Mucosa of descending colon (tissue), 3 donors: ENCODE data around the gene OPN4. TPM values are rescaled to one million over a fixed set of nuclear protein-coding genes. Genes with fewer than 3 reads are reported as not detected.

Experiments
- ATAC-seq: fragments of 200-7000 bp; cut with Tn5 transposase; one replicate; pipeline ENCODE4 v1.9.1; 2020; ENCODE audit warnings: mild to moderate bottlenecking, moderate library complexity
- DNase-seq, 3 donors: peaks; one replicate each; pipeline ENCODE4 v3.0.0-alpha.2; 2020
- H3K36me3 ChIP-seq: fragments of 200-600 bp; one replicate; pipeline ENCODE4 v1.8.0; 2021; ENCODE audit warnings: low read depth, mild to moderate bottlenecking
- H3K4me1 ChIP-seq: fragments of 200-600 bp; one replicate; pipeline ENCODE4 v1.8.0; 2021; ENCODE audit warnings: low read depth, mild to moderate bottlenecking
- H3K4me3 ChIP-seq: fragments of 200-600 bp; one replicate; pipeline ENCODE4 v1.8.0; 2021; ENCODE audit warnings: mild to moderate bottlenecking
- H3K9me3 ChIP-seq: fragments of 200-600 bp; one replicate; pipeline ENCODE4 v1.8.0; 2021; ENCODE audit warnings: mild to moderate bottlenecking
- CTCF ChIP-seq: fragments of 200-600 bp; IDR thresholded peaks from one replicate; pipeline ENCODE4 v1.8.0; 2022; ENCODE audit warnings: antibody characterized with exemption, mild to moderate bottlenecking
- intact Hi-C, 2 donors: fragments of 100-400 bp; cut with DNase I in 1 of 2; cut with micrococcal nuclease in 1 of 2; formaldehyde crosslinking; loops; one replicate each; pipeline versions ENCODE4 v1.11.0 to v1.11.1; 2022; cut with DNase I, micrococcal nuclease
- long read RNA-seq, 2 donors: library from polyadenylated mRNA; unstranded; transcript quantifications; one replicate each; pipeline ENCODE4 v2.0.0, GENCODE V29; 2019 to 2021
- total RNA-seq, 3 donors: library from RNA; stranded (reverse); fragmentation: NEBNext Ultra II Directional in 2 of 3; extraction: Animal tissue kit (Norgen Biotek cat#: 25700) in 2 of 3; gene quantifications; one replicate each; pipeline versions ENCODE4 v1.2.1 to v1.2.4, GENCODE V29; 2021 to 2023
- donor health status: DM: no; HTN: no; CAD: no; lungs with moderate emphysema.
- donor health status: DM: no; HTN: no; CAD: no.
- donor health status: DM: no; HTN: yes; CAD: no.

OPN4 gene
- under 1 TPM in 1 of 3 donors, not detected in 2; 0.20 TPM for total RNA-seq
- long read RNA-seq, donor 1: 0 reads
- long read RNA-seq, donor 2: 0 reads

- no peaks in the 10 kb centered on the region for H3K36me3 ChIP-seq
Observed at GRCh38 chr10:86654411-86655172, at the start of gene OPN4. Gene OPN4 (plus strand): TSS chr10:86654547. CDS start chr10:86654784, 237 bp downstream.

GRCh38 chr10:86607674-86608073, 46.7 kb upstream of the OPN4 start:
- Histone ChIP-seq H3K4me3 (no peak overlapping the region), H3K36me3 (no peaks in the 10 kb centered on the region), H3K9me3 (no peaks in the 10 kb centered on the region), H3K4me1 (no peaks in the 10 kb centered on the region)
- DNase-seq (no peak), ATAC-seq (no peak)
- intact Hi-C loops: no loop called here
- TF ChIP-seq CTCF: no peak

More at GRCh38 chr10:86654411-86655172, at the start of gene OPN4:
- DNase-seq (peak in 1 of 3 donors; percentile 36), ATAC-seq (no peak)
- no peak within 1 kb of the TSS for H3K4me3 ChIP-seq
- no peaks in the 10 kb centered on the region for H3K9me3 ChIP-seq
- no peak for TF ChIP-seq CTCF
- H3K4me1 ChIP-seq: peaks cover 2% of the 10 kb centered on the region
- intact Hi-C loops: no loop called here

GRCh38 chr10:86609920-86610319, 44.4 kb upstream of the OPN4 start:
- Histone ChIP-seq H3K36me3 (no peaks in the 10 kb centered on the region), H3K9me3 (no peaks in the 10 kb centered on the region), H3K4me1 (no peaks in the 10 kb centered on the region), H3K4me3 (no peak overlapping the region)
- intact Hi-C loops: no loop called here
- no peak for TF ChIP-seq CTCF
- ATAC-seq (no peak), DNase-seq (no peak)

- intact Hi-C loops: no loop called here
- no peak overlapping the region for H3K4me3 ChIP-seq
- H3K9me3 ChIP-seq: no peaks in the 10 kb centered on the region
- TF ChIP-seq CTCF: no peak
- H3K4me1 ChIP-seq: no peaks in the 10 kb centered on the region
- DNase-seq (no peak), ATAC-seq (no peak)
- H3K36me3 ChIP-seq: no peaks in the 10 kb centered on the region
Observed at GRCh38 chr10:86611386-86611785, 43.0 kb upstream of the OPN4 start.

GRCh38 chr10:86613096-86613495, 41.3 kb upstream of the OPN4 start:
- Histone ChIP-seq H3K36me3 (no peaks in the 10 kb centered on the region), H3K4me3 (no peak overlapping the region), H3K9me3 (no peaks in the 10 kb centered on the region), H3K4me1 (no peaks in the 10 kb centered on the region)
- no peak for TF ChIP-seq CTCF
- ATAC-seq (no peak), DNase-seq (no peak)
- intact Hi-C loops: no loop called here
